HG02884 (cell line): Measurements from ENCODE around the gene NT5DC4.
A peak's percentile ranks its signal among the peaks of the same experiment; 100 is the strongest.

Experiments
- ATAC-seq: cut with Tn5 transposase; IDR thresholded peaks from one replicate; pipeline ENCODE4 v1.9.1; 2021; ENCODE audit warnings: mild to moderate bottlenecking, moderate library complexity; ENCODE audit not compliant: unreplicated experiment

The NT5DC4 gene

DNA sequence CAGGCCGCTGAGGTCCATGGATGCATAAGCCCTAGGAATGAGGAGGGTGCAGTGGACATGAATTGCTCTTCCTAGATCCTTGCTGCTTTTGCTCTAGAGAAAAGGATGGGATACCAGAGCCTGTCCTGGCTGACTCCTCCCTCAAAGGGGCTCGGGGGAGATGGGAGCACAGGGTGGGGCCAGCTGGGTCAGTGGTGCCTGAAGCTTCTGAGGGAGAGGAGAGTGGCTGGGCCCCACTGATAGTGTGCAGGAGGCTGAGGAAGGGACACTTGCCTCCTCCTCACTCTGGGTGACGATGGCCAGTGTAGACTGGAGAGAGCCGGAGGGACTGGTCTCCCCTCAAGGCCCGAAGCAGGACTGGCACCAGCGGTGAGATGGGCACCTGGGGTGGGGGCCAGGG is at the start of gene NT5DC4:
Gene NT5DC4 (plus strand): TSS at position 236 of the 400 bp plus-strand sequence. CDS start 60 bp downstream, at position 296.
- no peak for ATAC-seq

DNA sequence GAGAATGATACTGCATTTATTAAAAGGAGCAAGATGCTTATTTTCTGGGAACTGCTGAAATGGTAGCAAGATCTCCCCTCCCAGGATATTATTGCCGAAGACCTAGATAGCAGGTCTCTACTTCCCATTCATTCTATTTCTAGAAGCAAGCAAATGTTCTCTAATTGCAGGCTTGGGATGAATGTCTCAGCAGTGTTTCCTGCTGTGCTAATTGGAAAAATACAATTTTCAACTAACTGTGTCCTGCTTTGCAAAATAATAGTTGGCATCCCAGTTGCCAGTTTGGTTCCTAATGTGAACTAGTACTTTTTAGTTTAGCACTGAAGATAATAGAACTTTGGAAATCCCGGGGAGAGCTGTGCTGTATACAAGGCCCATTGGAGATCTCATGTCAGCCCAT is 49.0 kb upstream of the NT5DC4 start:
- ATAC-seq: no peak

DNA sequence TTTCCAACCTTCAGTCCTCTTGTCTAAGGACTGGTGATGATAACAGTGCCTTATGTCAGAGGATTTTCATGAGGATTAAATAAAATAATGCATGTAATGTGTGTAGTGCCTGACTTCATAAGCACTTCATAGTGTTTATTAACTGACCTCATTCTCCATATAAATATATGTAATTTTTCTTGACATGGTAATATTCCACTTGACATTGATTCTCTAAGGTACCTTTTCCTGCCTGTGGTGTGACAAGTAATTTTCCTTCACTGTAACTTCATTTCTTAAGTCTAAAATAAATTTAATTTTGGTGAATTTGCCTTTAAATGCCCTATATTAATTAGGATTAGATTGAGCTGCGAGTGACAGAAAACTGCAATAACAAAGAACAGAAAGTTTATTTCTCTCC is 47.8 kb upstream of the NT5DC4 start:
- ATAC-seq: no peak

DNA sequence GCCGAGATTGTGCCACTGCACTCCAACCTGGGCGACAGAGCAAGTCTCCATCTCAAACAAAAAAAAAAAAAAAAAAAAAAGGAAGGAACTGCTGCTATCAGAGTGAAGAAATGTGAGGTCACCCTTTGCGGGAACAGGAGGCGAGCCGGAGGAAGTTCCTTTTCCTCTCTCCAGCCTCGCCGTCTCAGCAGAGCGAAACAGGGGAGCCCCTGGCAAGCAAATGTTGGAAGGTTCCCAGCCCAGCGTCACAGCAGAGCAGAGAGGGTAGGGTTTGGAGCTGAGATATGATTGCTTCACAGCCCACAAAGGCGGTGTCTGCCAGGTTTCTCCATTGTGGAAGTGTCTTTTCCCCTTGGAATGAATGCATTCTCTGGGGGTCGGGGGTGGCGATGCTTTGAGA is 46.6 kb upstream of the NT5DC4 start:
- no peak for ATAC-seq

DNA sequence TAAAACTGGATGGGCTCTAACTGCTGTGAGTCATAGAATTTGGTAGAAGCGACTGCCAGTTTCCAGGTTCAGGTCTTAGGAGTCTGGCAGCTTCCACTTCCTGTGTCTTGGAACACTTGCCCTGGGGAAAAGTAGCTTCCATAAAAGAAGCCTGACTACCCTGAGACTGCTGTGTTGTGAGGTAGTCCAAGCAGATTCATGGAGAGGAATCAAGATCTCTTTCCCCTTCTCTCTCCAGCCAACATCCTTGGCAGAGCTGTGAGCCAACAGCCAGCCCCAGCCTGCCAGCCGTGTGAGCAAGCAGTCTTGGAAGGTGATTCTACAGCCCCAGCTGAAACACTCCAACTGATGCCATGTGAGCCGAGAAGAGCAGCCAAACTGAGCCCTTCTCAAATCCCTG is 41.3 kb upstream of the NT5DC4 start:
- ATAC-seq: no peak

DNA sequence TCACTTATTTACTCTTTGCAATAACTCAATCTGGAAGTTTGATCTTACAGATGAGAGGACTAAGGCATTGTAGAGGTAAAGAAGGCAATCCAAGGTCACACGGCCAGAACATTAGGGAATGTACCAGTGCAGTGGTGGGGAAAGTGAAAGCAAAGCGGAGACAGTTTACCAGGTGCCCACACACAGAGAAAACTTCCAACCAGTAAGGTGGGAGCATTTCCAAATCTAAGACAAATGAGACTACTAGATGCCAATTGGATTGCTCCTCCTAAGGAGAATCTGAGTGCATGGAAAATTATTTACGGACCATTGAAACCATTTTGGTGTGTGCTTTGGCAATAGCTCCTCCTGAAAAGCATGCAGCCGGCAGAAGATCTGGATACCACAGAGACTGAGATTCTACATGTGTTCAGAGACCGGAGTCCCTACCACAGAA is 40.1 kb upstream of the NT5DC4 start:
- ATAC-seq: no peak

DNA sequence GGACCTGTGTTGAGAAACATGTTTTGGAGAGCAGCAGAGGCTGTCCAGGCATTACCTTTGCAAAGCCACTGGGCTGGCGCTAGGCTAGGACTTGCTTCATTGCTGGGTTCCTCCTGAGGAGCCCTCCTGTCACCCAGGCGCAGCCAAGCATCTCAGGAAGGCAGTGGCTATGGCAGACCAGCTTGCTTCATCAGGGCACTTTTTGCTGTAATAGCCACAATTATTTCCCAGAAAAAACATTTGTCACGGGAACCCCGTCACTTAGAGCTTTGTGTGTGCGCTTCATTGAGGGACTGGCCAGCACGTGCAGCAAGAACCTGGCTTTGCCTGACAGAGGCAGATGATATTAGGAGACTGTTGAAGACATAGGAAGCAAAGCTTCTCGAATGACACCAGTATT is 38.7 kb upstream of the NT5DC4 start:
- ATAC-seq: no peak

DNA sequence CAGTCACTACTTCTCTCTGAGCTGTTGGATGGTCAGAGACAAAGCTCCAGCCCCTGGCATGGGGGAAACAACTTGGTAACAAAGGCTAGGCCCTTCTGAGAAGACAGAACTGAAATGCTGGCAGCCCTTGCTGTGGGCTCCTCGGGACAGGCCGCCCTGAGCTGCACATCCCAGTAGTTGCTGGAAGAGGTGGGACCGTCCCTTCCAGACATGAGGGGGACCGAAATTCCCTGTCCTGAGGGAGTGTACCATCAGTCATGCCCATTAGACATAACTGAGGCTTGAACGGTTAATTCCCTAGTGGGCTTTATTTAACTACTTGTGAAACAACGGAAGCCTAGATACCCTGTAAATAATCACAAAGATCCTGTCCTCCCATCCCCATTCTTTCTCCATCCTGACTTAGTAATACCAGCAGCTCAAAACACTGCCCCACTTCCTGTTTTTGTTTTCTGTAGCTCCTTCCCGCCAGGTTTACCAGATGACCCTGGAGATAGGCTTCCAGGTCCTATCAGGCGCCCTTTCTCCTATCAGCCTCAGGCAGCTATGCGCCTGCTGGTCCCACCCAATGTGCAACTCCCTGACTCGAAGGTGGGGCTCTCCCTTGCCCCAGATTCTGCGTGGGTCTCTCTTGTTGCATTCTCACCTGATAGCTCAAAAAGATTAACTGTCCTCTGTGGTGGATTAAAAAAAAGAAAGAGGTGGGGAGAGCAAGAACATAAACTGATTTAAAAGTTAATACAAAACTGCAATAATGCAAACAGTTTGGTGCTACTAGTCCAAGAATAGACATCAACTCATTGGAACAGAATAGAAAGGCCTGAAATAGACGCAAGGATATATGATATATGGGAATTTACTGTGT is 37.0 kb upstream of the NT5DC4 start:
- ATAC-seq: no peak

DNA sequence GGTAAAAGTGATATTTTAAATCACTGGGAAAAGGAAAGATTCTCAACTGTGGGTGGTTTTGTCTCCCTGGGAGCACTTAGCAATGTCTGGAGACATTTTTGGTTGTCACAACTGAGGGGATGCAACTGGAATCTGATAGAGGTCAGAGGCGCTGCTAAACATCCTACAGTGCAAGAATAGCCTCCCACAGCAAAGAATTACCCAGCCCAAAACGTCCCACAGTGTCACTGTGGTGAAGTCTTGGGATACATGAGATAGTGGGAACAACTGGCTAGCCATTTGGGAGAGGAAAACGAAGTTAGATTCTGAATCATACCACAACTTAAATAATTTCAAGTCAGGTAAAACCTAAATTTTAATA is 36.4 kb upstream of the NT5DC4 start:
- no peak for ATAC-seq

DNA sequence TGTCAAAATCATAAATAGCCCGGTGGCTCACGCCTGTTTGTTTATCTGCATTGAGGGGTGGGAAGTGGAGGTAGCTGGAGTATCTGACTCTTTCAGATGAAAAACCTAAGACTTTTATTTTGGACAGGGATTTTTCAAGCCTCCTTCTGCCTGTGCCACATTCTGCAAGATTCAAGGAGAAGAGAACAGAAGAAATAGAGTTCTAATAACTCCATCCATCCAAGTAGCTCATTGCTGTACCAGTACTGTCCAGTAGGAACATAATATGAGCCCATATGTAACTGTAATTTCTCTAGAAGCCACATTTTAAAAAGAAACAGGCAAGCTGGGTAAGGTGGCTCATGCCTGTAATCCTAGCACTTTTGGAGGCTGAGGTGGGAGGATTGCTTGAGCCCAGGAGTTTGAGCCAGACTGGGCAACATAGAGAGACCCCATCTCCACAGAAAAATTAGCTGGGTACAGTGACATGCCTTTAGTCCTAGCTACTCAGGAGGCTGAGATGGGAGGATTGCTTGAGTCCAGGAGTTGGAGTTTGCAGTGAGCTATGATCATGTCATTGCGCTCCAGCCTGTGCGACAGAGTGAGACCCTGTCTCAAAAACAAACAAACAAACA is 35.4 kb upstream of the NT5DC4 start:
- no peak for ATAC-seq

DNA sequence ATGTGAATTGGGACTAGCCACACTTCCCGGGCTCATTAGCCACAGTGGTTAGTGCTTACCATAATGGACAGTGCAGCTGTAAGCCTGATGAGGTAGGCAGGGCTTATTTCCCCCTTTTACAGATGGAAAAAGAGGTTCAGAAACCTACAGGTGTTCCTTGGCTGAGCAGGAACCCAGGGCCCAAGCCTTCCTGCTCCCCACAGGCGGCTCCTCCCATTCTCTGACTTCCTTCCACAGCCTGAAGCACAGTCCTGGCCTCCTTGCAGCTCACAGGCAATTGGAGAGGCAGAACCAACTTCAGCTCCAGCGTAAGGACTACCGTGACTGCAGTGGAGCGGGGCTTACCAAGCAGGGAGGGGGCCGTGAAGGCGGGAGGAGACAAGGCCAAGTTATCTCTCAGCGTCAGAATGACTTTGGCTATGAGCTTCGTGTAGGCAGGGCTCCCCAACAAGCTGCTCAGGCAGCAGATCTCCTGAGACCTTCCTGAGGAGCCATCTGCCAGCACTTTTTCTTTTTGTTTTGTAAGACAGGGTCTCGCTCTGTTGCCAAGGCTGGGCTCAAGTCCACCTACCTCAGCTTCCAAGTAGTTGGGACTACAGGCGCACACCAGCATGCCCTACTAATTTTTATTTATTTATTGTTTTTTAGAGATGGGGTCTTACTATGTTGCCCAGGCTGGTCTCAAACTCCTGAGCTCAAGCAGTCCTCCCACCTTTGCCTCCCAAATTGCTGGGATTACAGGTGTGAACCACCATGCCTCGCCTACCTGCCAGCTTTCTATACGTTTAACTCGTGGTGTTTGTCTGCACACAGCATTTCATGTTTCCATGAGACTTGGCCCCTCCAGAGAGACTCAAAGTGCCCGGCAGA is 34.2 kb upstream of the NT5DC4 start:
- ATAC-seq: no peak

DNA sequence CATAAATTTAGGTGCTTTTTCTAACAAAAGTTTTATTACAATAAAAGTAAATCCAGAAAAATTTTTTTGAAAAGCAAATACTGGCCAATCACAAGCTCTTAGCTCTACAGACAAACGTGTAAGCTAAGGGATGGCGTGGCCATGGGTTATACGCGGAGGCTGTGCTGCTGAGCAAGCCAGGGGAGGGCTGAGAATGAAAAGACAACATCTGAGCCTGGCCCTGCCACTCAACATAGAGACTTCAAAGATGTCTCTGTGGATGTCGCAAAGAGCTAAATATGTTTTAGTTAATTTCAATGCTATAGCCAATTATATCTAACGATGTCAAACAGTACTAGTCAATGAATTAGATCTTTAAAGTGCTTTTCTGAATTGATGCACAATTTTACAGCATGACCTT is 33.3 kb upstream of the NT5DC4 start:
- ATAC-seq: no peak

DNA sequence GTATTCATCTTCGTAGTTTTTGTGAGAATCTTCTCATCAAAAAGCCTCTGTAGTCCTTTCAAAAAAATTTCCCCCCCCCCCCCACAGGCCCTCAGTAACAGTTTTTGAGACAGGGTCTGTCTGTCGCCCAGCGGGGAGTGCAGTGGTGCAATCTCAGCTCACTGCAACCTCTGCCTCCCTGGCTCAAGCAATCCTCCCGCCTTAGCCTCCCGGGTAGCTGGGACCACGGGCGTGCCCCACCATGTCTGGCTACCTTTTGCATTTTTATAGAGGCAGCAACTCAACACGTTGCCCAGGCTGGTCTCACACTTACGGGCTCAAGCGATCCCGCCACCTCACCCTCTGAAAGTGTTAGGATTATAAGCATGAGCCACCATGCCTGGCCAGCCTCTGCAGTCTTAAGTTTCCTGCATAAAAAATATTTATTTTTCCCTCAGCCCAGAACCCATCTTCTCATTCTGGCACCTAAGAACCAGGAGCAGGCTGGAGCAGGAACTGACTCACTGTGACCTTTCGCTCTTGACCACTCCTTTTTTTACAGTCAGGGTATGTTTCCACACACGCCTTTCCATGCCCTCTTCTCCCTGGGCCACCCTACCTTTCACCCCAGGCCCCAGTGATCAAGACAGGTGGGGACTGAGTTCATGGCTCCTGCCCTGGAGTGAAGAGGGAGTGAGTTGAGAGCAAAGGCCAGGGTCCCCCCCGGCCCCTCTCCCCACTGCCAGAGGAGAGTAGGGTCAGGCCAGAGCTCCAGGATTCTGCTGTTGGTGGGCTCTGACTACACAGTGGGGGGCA is 32.5 kb upstream of the NT5DC4 start:
- no peak for ATAC-seq

DNA sequence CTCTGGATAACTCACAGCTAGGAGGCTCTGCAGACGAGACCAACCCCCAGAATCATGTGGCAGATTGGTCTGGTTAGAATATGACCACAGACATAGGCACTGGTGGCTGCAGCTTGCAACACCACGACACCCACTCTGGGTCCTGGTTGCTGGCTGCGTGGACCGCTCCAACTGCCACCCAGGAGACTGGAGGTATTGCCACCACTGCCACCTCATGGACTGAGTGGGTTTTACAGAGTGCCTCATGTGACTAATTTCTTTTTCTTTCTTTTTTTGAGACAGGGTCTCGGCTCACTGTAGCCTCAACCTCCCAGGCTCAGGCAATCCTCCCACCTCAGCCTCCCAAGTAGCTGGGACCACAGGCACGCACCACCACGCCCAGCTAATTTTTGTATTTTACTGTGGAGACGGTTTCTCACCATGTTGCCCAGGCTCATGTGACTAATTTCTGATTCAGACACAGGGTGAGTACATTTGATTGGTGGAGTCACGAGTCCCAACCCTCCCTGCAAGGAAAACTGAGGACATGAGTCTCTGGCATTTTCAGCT is 29.9 kb upstream of the NT5DC4 start:
- no peak for ATAC-seq

DNA sequence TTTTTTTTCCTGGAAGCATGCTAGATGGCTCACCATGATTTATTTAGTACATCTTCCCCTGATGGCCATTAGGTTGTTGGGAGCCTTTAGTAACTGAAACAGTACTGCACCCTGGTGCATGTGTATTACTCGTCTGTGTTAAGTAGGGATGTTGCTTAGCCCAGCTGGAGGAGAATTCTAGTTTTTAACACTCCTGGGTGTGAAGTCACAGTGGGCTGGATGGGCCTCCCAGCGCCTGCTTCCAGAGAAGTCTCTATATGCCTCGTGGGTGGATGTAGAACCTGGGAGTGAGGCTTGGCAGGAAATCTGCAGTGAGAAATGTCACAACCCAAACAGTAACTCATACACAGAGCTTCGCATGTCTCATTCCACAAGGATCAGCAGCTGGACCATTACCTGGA is 28.9 kb upstream of the NT5DC4 start:
- ATAC-seq: no peak

DNA sequence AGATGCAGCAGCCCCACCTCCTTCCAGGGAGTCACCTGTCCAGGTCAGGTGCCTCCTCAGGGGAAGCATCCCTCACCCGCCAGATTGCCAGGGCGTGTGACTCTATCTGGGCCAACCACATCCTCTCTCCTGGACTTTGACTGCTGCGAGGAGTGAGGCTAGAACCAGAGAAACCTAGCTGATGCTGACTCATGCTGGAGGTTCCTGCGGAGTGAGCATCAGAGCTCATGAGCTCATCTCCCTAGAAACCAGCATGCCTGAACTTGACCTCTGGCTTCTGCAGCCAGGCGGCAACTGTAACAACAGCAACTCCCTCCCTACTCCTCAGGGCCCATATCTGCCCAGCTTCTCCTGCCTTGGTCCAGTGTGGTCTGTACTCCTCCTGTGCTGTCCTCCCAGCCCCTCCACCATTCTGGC is 28.3 kb upstream of the NT5DC4 start:
- ATAC-seq: peak; percentile 72

DNA sequence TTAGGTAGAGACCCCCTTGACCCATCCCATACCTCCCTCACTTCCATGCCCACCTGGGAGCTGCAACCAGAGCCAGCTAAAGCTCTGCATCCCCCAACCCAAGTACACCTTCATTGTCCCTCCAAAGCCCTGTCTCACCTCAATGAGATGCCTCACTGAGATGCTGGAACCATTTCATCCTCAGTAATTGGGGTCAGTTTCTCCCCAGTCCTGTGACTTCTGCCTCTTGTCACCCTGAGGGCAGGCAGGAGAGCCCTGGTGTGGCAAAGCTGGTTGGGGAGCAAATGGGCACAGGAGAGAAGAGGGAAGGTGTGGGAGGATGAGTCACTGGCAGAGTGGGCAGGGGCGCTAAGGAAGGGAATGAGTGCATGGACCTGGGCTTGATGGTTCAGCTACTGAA is 27.9 kb upstream of the NT5DC4 start:
- no peak for ATAC-seq

DNA sequence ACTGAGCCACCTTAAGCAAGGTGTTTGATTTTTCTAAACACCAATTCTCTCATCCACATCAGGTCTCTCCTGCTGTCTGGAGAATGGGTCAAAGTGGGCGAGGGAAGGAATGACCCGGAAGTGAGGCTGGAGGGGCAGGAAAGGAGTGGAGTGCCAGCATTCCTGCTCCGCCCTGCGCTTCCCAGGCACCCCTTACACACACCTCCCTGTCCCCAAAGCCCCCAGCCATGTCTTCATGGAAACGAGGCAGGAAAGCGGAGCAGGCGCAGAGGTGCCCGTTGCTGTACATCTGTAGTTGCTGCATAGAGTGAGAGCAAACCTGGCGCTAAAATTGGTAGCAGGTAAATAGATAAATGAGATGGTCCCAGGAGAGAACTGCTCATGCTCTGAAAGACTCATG is 27.2 kb upstream of the NT5DC4 start:
- ATAC-seq: no peak

DNA sequence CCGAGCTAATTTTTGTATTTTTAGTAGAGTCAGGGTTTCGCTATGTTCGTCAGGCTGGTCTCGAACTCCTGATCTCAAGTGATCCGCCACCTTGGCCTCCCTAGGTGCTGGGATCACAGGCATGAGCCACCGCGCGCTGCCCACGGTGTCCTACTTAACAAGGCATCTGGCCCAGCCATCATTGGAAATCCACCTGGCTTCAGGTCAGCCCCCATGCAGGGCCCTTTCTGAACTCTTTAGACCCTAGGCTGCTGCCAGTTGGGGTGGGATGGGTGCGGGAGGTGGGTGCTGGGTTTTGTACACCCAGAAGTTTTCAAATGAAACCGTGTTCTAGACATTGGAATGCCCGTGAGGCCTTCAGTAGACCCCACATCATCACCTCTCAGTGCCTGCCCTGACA is 26.6 kb upstream of the NT5DC4 start:
- ATAC-seq: no peak

DNA sequence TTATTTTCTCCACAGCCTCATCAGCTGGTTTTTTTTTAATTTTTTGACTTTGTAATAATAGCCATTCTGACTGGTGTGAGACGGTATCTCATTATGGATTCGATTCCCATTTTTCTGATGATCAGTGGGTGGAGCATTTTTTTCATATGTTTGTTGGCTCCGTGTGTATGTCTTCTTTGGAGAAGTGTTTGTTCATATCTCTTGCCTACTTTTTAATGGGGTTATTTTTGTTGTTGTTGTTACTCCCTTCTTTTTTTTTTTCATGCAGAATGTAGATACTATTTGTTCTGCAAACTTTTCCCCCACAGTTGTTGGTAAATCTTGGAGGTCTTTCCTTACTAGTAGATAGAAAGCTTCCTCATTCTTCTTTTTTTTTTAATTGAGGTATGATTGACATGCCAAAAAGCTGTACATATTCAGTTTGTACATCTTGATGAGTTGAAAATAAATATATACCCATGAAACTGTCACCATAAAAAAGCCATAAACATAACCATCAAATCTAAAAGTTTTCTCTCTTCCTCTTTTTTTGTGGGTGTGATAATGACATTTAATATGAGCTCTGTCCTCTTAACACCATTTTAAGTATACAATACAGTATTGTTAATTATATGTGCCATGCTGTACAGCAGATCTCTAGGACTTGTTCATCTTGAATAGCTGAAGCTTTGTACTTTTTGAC is 21.8 kb upstream of the NT5DC4 start:
- ATAC-seq: no peak
